ENCODE results near the gene SPHK2.
"Not testable (repeated sequence)": the region's sequence is repeated elsewhere in the genome, so short reads cannot be mapped to it uniquely, and the experiment has no call there.

The SPHK2 gene, protein sequence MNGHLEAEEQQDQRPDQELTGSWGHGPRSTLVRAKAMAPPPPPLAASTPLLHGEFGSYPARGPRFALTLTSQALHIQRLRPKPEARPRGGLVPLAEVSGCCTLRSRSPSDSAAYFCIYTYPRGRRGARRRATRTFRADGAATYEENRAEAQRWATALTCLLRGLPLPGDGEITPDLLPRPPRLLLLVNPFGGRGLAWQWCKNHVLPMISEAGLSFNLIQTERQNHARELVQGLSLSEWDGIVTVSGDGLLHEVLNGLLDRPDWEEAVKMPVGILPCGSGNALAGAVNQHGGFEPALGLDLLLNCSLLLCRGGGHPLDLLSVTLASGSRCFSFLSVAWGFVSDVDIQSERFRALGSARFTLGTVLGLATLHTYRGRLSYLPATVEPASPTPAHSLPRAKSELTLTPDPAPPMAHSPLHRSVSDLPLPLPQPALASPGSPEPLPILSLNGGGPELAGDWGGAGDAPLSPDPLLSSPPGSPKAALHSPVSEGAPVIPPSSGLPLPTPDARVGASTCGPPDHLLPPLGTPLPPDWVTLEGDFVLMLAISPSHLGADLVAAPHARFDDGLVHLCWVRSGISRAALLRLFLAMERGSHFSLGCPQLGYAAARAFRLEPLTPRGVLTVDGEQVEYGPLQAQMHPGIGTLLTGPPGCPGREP

GRCh38 chr19:48618916-48619691 lies at the start of gene SPHK2, which contains the start of gene RPL18:
SPHK2 (plus strand) TSS chr19:48619506; CDS start chr19:48620515, 1,009 bp downstream.
RPL18 (minus strand) TSS chr19:48619178; CDS start chr19:48619143, 35 bp downstream.
- FAIRE-seq = peak; percentile 88

DNA sequence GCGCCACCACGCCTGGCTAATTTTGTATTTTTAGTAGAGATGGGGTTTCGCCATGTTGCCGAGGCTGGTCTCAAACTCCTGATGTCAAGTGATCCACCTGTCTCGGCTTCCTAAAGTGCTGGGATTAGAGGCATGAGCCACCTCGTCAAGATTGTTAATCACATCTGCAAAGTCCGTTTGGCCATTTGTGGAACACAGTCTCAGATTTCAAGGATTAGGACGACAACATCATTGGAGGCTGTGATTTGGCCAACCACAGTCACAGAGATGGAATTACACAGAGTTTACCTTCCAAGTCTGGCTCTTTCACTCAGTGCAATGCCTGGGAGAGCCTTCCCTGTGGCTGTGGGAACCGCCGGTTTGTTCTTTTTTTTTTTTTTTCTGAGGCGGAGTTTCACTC lies 49.5 kb upstream of the SPHK2 start:
- FAIRE-seq = no peak

DNA sequence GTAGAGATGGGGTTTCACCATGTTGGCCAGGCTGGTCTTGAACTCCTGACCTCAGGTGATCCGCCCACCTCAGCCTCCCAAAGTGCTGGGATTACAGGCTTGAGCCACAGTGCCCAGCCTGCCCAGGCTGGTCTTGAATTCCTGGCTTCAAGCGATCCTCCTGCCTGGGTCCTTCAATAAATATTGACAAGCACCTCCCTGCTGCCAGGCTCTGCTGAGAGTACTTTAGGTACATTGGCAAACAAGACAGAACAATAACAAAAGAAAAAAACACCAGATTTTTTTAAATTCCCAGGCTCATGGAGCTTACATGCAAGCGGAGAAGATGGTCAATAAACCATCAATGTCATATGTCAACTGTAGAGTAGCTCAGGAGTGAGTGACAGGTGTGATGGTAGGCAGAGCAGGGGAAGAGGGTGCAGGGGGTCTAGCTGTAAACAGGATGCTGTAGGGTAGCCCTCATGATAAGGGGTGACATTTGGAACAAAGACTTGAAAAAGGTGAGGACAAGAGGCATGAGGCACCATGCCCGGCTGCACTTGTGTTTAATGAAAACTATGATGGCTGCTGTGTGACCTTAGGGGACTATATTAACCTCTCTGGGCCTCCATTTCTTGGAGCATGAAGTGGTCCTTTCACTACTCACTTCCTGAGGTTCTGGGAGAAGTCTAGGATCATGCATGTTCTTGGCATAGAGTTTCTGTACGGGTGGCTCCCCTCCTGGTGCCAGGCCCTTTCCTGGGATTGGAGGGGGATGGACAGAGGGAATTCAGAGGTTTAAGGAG lies 47.7 kb upstream of the SPHK2 start:
- no peak for FAIRE-seq

DNA sequence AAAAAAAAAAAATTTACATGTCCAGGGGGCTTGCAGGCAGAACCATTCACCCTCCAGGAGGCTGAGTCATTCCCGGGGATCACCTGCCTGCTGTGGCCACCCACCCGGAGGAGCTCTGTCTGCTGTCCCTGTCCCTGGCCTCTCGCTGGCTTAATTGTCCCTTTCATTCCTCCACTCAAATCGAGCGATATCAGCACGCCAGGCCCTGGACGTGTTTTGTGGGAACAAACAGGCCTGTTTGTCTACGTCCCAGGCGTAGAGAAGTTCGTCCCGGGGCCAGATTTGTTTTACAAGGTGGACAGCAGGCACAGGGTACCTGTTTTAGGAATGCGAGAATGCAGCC lies 46.2 kb upstream of the SPHK2 start:
- no peak for FAIRE-seq

DNA sequence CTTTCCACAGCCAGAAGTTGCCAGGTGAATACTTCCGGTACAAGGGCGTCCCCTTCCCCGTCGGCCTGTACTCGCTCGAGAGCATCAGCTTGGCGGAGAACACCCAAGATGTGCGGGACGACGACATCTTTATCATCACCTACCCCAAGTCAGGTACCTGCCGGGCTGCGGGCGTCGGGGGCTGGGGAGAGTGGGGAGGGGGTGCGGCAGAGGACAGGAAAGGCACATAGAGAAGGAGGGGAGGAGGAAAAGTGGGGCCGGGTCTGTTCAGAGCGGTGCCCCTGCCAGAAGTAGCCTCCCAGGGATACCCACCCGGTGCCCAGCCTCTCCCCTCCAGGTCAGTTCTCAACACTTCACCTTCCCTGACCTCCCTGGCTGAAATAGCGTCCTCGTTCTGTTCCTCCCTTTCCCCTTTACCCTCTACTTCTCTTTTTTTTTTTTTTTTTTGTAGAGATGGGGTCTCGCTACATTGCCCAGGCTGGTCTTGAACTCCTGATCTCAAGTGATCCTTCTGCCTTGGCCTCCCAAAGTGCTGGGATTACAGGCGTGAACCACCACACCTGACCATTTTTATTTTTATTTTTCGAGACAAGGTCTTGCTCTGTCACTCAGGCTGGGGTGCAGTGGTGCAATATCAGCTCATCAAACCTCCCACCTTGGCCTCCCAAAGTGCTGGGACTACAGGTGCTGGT lies 43.2 kb upstream of the SPHK2 start:
- FAIRE-seq = no peak

DNA sequence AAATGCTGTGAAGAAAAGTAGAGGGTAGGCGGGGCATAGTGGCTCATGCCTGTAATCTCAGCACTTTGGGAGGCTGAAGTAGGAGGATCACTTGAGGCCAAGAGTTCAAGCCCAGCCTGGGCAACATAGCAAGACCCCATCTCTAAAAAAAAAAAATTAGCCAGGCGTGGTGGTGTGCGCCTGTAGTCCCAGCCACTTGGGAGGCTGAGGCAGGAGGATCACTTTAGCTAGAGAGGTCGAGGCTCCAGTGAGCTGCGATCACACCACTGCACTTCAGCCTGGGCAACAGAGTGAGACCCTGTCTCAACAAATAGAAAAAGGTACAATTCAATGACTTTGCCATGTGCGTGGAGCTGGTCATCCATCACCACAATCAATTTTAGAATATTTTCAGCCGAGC lies 41.4 kb upstream of the SPHK2 start:
- not testable (repeated sequence) for FAIRE-seq

GRCh38 chr19:48578891-48579290 lies 40.4 kb upstream of the SPHK2 start:
- no peak for FAIRE-seq

DNA sequence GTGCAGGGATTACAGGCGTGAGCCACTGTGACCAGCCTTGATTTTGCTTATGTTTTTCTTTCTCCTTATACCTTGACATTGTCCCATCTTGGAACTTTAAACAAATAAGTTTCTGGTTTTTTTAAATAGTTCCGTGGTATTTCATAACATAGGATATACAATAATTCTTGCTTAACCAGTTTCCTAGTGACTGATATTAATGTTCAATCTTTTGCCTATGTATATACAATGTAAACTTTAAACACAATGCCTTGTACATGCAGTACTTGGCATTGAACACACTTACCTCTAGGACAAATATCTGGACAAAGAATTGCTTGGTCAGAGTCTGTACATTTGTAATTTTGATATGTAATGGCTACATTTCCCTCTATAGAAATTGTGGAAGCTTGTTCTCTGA lies 37.1 kb upstream of the SPHK2 start:
- no peak for FAIRE-seq

DNA sequence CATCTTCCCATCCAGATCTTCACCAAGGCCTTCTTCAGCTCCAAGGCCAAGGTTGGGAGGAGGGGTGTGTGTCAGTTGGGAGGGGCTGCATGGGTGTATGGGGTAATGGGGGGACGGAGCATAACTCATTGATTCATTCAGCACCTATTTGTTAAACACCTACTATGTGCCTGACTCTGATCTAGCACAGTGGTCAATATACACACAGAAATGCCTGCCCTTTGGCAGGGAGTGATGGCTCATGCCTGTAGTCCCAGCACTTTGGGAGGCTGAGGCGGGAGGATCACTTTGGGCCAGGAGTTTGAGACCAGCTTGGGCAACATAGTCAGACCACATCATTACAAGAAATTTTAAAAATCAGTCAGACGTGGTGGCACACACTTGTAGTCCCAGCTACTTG lies 31.9 kb upstream of the SPHK2 start:
- no peak for FAIRE-seq

DNA sequence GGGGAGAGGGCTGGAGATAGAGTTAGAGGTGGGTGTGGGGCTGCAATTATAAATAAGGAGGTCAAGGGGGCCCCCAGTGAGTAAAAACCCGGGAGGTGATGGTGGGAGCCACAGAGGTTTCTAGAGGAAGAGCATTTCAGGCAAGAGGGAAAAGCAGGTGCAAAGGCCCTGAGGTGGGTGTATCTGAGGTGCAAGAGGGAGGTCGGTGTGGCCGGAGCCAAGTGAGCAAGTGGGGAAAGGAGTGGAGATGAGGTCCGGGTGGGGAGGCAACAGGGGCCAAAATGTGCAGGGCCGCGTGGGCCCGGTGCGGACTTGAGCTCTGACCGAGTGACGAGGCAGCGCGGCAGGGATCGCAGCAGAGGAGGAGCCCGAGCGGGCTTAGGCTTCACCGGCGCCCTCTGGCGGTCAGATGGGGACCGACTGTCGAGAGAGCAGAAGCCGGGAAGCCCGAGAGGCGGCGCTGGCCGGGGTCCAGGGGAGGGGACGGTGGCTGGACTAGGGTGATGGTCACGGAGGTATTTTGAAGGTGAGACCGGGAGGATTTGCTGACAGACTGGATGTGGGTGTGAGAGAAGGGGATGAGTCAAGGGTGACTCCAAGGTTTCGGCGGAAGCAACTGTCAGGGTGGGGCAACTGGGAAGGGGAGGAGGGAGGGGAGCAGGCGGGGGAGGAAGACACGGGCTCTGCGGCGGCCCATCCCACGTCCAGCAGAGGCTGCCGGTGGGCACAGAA lies 30.5 kb upstream of the SPHK2 start:
- no peak for FAIRE-seq

GRCh38 chr19:48591021-48591420 lies 28.3 kb upstream of the SPHK2 start:
- no peak for FAIRE-seq

DNA sequence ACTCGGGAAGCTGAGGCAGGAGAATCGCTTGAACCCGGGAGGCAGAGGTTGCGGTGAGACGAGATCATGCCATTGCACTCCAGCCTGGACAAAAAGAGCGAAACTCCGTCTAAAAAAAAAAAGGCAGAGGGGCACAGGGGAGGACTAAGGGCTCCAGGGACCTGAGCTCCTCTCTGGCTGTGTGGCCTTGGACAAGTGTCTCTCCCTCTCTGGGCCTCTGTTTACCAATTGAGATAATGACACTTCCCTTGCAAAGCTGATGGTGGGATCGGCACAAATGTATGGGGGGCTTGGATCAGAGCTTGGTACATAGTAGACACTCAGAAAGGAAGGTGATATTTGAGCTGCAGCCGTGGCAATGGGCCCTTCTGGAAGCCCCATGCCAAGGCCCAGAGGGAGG lies 24.1 kb upstream of the SPHK2 start:
- FAIRE-seq = no peak

- no peak for FAIRE-seq
Observed at GRCh38 chr19:48595833-48596232, 23.5 kb upstream of the SPHK2 start.

DNA sequence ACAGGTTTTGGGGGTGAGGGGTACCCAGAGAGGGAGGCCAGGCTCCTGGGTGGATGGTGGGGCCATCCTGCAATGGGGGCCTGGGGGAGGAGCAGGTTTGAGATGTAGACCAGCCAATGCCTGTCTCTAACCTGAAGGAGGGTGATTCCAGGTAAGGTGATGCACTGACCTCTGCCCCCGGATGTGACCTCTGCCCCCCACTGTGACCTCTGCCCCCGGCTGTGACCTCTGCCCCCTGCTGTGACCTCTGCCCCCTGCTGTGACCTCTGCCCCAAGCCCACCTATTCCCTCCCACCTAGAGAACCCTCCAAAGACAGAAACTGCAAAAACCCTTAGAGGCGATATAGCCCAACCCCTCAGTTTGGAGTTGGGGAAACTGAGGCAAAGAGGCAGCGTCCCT lies 23.1 kb upstream of the SPHK2 start:
- no peak for FAIRE-seq

- FAIRE-seq = no peak
Observed at GRCh38 chr19:48596679-48597465, 22.4 kb upstream of the SPHK2 start.

DNA sequence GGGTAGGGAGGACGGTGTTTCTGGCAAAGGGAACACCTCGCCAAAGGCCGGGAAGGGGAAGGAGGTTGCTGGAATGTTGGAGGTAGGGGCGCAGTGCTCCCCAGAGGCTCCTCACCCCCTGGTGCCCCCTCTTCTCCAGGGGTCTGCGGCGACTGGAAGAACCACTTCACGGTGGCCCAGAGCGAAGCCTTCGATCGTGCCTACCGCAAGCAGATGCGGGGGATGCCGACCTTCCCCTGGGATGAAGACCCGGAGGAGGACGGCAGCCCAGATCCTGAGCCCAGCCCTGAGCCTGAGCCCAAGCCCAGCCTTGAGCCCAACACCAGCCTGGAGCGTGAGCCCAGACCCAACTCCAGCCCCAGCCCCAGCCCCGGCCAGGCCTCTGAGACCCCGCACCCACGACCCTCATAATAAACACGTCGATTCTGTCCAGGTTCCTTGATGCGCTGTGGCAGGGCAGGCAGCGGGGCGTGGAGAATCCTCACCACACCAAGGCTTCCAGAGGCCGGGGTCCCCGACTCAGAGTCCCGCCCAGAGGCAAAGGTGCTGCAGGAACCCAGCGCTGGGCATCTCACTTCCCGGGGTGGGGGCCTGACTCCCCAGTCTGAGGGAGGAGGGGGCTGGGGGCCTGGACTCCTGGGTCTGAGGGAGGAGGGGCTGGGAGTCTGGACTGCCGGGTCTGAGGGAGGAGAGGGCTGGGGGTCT lies 20.2 kb upstream of the SPHK2 start:
- no peak for FAIRE-seq

- no peak for FAIRE-seq
Observed at GRCh38 chr19:48600679-48601417, 18.5 kb upstream of the SPHK2 start.

GRCh38 chr19:48603001-48603400 lies 16.3 kb upstream of the SPHK2 start:
- FAIRE-seq = no peak

- no peak for FAIRE-seq
Observed at GRCh38 chr19:48603449-48603848, 15.9 kb upstream of the SPHK2 start.

Data from TTC549 (cell line).